ENCODE results near the gene ATG101. TPM values are rescaled to one million over a fixed set of nuclear protein-coding genes. Genes with fewer than 3 reads are reported as not detected.
A peak's percentile ranks its signal among the peaks of the same experiment; 100 is the strongest.

The ATG101 gene
- total and polyA plus RNA-seq, 5 donors from 2014 or later = 30.1 to 38.2 (median 33.5) TPM

- Histone ChIP-seq H3K4me3 (ENCODE audit: low read depth, low read length) (no peak overlapping the region), H3K9me3 (ENCODE audit: control insufficient read depth in 2 of 2, low read length in 2 of 2) (no peaks in the 10 kb centered on the region), H3K27ac (ENCODE audit: insufficient read depth, low read length, poor library complexity, severe bottlenecking) (peak overlapping the region; percentile 23), H3K27me3 (ENCODE audit: control insufficient read depth, insufficient read depth, low read length) (no peaks in the 10 kb centered on the region), H3K36me3 (ENCODE audit: control insufficient read depth, insufficient read depth, low read length) (no peaks in the 10 kb centered on the region), H3K4me1 (ENCODE audit: control insufficient read depth, insufficient read depth, low read length, poor library complexity, severe bottlenecking) (peaks cover 19% of the 10 kb centered on the region)
- Mint-ChIP-seq H3K4me1 (peaks cover 0 to 27% (median 24%) of the 10 kb centered on the region in 4 donors), H3K9me3 (no peaks in the 10 kb centered on the region), H3K27me3 (no peaks in the 10 kb centered on the region), H3K36me3 (no peaks in the 10 kb centered on the region), H3K4me3 (no peak overlapping the region), H3K27ac (no peak overlapping the region)
- ATAC-seq (ENCODE audit: low read depth in 2 of 2) (no peak), DNase-seq (no peak)
Measured at GRCh38 chr12:52043386-52044212, 26.2 kb upstream of the ATG101 start.

- H3K27me3 ChIP-seq (ENCODE audit: control insufficient read depth, insufficient read depth, low read length) = no peaks in the 10 kb centered on the region
- peak overlapping the region in 1 of 4 donors; percentile 56 for H3K4me3 Mint-ChIP-seq
- H3K9me3 Mint-ChIP-seq = no peaks in the 10 kb centered on the region
- peak overlapping the region in 1 of 3 donors; percentile 13 for H3K27ac Mint-ChIP-seq
- H3K27me3 Mint-ChIP-seq = no peaks in the 10 kb centered on the region
- H3K27ac ChIP-seq (ENCODE audit: insufficient read depth, low read length, poor library complexity, severe bottlenecking) = no peak overlapping the region
- peaks cover 0 to 29% (median 26%) of the 10 kb centered on the region in 4 donors for H3K4me1 Mint-ChIP-seq
- DNase-seq (no peak), ATAC-seq (ENCODE audit: low read depth in 2 of 2) (no peak)
- H3K4me1 ChIP-seq (ENCODE audit: control insufficient read depth, insufficient read depth, low read length, poor library complexity, severe bottlenecking) = peaks cover 19% of the 10 kb centered on the region
- no peak overlapping the region for H3K4me3 ChIP-seq (ENCODE audit: low read depth, low read length)
- H3K36me3 ChIP-seq (ENCODE audit: control insufficient read depth, insufficient read depth, low read length) = no peaks in the 10 kb centered on the region
- no peaks in the 10 kb centered on the region for H3K36me3 Mint-ChIP-seq
- no peaks in the 10 kb centered on the region for H3K9me3 ChIP-seq (ENCODE audit: control insufficient read depth in 2 of 2, low read length in 2 of 2)
Measured at GRCh38 chr12:52044292-52044983, 25.3 kb upstream of the ATG101 start.

GRCh38 chr12:52045794-52046199 lies 24.0 kb upstream of the ATG101 start:
- H3K4me1 ChIP-seq (ENCODE audit: control insufficient read depth, insufficient read depth, low read length, poor library complexity, severe bottlenecking) = peaks cover 29% of the 10 kb centered on the region
- Mint-ChIP-seq H3K27me3 (no peaks in the 10 kb centered on the region), H3K36me3 (no peaks in the 10 kb centered on the region), H3K9me3 (no peaks in the 10 kb centered on the region), H3K4me1 (peaks cover 0 to 37% (median 28%) of the 10 kb centered on the region in 4 donors), H3K4me3 (no peak overlapping the region), H3K27ac (peak overlapping the region in 1 of 3 donors; percentile 84)
- H3K27ac ChIP-seq (ENCODE audit: insufficient read depth, low read length, poor library complexity, severe bottlenecking) = no peak overlapping the region
- DNase-seq (no peak), ATAC-seq (ENCODE audit: low read depth in 2 of 2) (no peak)
- no peaks in the 10 kb centered on the region for H3K27me3 ChIP-seq (ENCODE audit: control insufficient read depth, insufficient read depth, low read length)
- H3K36me3 ChIP-seq (ENCODE audit: control insufficient read depth, insufficient read depth, low read length) = no peaks in the 10 kb centered on the region
- H3K9me3 ChIP-seq (ENCODE audit: control insufficient read depth in 2 of 2, low read length in 2 of 2) = no peaks in the 10 kb centered on the region
- no peak overlapping the region for H3K4me3 ChIP-seq (ENCODE audit: low read depth, low read length)

- Mint-ChIP-seq H3K36me3 (no peaks in the 10 kb centered on the region), H3K4me3 (peak overlapping the region in 1 of 4 donors; percentile 19), H3K4me1 (peaks cover 0 to 42% (median 26%) of the 10 kb centered on the region in 4 donors), H3K27me3 (peaks cover 7% of the 10 kb centered on the region), H3K27ac (no peak overlapping the region), H3K9me3 (no peaks in the 10 kb centered on the region)
- Histone ChIP-seq H3K36me3 (ENCODE audit: control insufficient read depth, insufficient read depth, low read length) (no peaks in the 10 kb centered on the region), H3K9me3 (ENCODE audit: control insufficient read depth in 2 of 2, low read length in 2 of 2) (no peaks in the 10 kb centered on the region), H3K4me1 (ENCODE audit: control insufficient read depth, insufficient read depth, low read length, poor library complexity, severe bottlenecking) (peaks cover 31% of the 10 kb centered on the region), H3K4me3 (ENCODE audit: low read depth, low read length) (no peak overlapping the region), H3K27ac (ENCODE audit: insufficient read depth, low read length, poor library complexity, severe bottlenecking) (no peak overlapping the region), H3K27me3 (ENCODE audit: control insufficient read depth, insufficient read depth, low read length) (no peaks in the 10 kb centered on the region)
- DNase-seq (no peak), ATAC-seq (ENCODE audit: low read depth in 2 of 2) (no peak)
Measured at GRCh38 chr12:52046859-52047258, 22.9 kb upstream of the ATG101 start.

GRCh38 chr12:52049286-52049685 lies 20.5 kb upstream of the ATG101 start:
- Mint-ChIP-seq H3K4me3 (peak overlapping the region; percentile 93 to 99 (median 95)), H3K27ac (peak overlapping the region; percentile 3 to 100 (median 98)), H3K27me3 (peaks cover 7% of the 10 kb centered on the region), H3K9me3 (no peaks in the 10 kb centered on the region), H3K36me3 (no peaks in the 10 kb centered on the region), H3K4me1 (peaks cover 0 to 41% (median 28%) of the 10 kb centered on the region in 4 donors)
- ATAC-seq (ENCODE audit: low read depth in 2 of 2) = no peak
- Histone ChIP-seq H3K4me1 (ENCODE audit: control insufficient read depth, insufficient read depth, low read length, poor library complexity, severe bottlenecking) (peaks cover 31% of the 10 kb centered on the region), H3K4me3 (ENCODE audit: low read depth, low read length) (no peak overlapping the region), H3K27me3 (ENCODE audit: control insufficient read depth, insufficient read depth, low read length) (no peaks in the 10 kb centered on the region), H3K9me3 (ENCODE audit: control insufficient read depth in 2 of 2, low read length in 2 of 2) (no peaks in the 10 kb centered on the region), H3K27ac (ENCODE audit: insufficient read depth, low read length, poor library complexity, severe bottlenecking) (no peak overlapping the region), H3K36me3 (ENCODE audit: control insufficient read depth, insufficient read depth, low read length) (no peaks in the 10 kb centered on the region)
- DNase-seq = no peak

- Mint-ChIP-seq H3K9me3 (no peaks in the 10 kb centered on the region), H3K4me3 (peak overlapping the region; percentile 93 to 99 (median 95)), H3K4me1 (peaks cover 0 to 41% (median 27%) of the 10 kb centered on the region in 4 donors), H3K27me3 (peaks cover 7% of the 10 kb centered on the region), H3K27ac (peak overlapping the region in 2 of 3 donors; percentile 98 to 100), H3K36me3 (no peaks in the 10 kb centered on the region)
- no peaks in the 10 kb centered on the region for H3K9me3 ChIP-seq (ENCODE audit: control insufficient read depth in 2 of 2, low read length in 2 of 2)
- no peak for ATAC-seq (ENCODE audit: low read depth in 2 of 2)
- no peak overlapping the region for H3K4me3 ChIP-seq (ENCODE audit: low read depth, low read length)
- H3K4me1 ChIP-seq (ENCODE audit: control insufficient read depth, insufficient read depth, low read length, poor library complexity, severe bottlenecking) = peaks cover 31% of the 10 kb centered on the region
- DNase-seq = no peak
- no peaks in the 10 kb centered on the region for H3K36me3 ChIP-seq (ENCODE audit: control insufficient read depth, insufficient read depth, low read length)
- H3K27ac ChIP-seq (ENCODE audit: insufficient read depth, low read length, poor library complexity, severe bottlenecking) = no peak overlapping the region
- H3K27me3 ChIP-seq (ENCODE audit: control insufficient read depth, insufficient read depth, low read length) = no peaks in the 10 kb centered on the region
Measured at GRCh38 chr12:52049688-52050087, 20.1 kb upstream of the ATG101 start.

GRCh38 chr12:52050116-52050757 lies 19.5 kb upstream of the ATG101 start:
- Histone ChIP-seq H3K27me3 (ENCODE audit: control insufficient read depth, insufficient read depth, low read length) (no peaks in the 10 kb centered on the region), H3K36me3 (ENCODE audit: control insufficient read depth, insufficient read depth, low read length) (no peaks in the 10 kb centered on the region), H3K4me1 (ENCODE audit: control insufficient read depth, insufficient read depth, low read length, poor library complexity, severe bottlenecking) (peaks cover 31% of the 10 kb centered on the region), H3K4me3 (ENCODE audit: low read depth, low read length) (peak overlapping the region; percentile 51), H3K27ac (ENCODE audit: insufficient read depth, low read length, poor library complexity, severe bottlenecking) (peak overlapping the region; percentile 96), H3K9me3 (ENCODE audit: control insufficient read depth in 2 of 2, low read length in 2 of 2) (no peaks in the 10 kb centered on the region)
- ATAC-seq (ENCODE audit: low read depth in 2 of 2) = no peak
- H3K27me3 Mint-ChIP-seq = peaks cover 7% of the 10 kb centered on the region
- H3K9me3 Mint-ChIP-seq = no peaks in the 10 kb centered on the region
- DNase-seq = no peak
- H3K27ac Mint-ChIP-seq = peak overlapping the region; percentile 43 to 100 (median 98)
- no peaks in the 10 kb centered on the region for H3K36me3 Mint-ChIP-seq
- H3K4me3 Mint-ChIP-seq = peak overlapping the region; percentile 94 to 99 (median 98)
- peaks cover 0 to 41% (median 27%) of the 10 kb centered on the region in 4 donors for H3K4me1 Mint-ChIP-seq
